HepG2 (cell line): ENCODE results near the gene TEX22. TPM values are rescaled to one million over a fixed set of nuclear protein-coding genes. Genes with fewer than 3 reads are reported as not detected.

ENCODE experiments used
- ATAC-seq: fragments of 200-7000 bp; cut with Tn5 transposase; 3 replicates; pipeline ENCODE4 v1.9.1; 2020; ENCODE audit warnings: mild to moderate bottlenecking, moderate library complexity
- BruUV-seq: library from RNA; stranded (reverse); fragments of 400-500 nt; replicated peaks from 2 replicates; lab custom pipeline; 2021; lab: Mats Ljungman, UMichigan
- CTCF ChIA-PET: fragments of 300-600 bp; formaldehyde crosslinking; extraction: SDS; loops from one replicate; lab custom pipeline; 2021; ENCODE audit warnings: low total read pairs, inconsistent platforms, low intra/inter-chr PET ratio; lab: Yijun Ruan, JAX
- POLR2A ChIA-PET: fragments of 350-600 bp; sonication (Branson Sonifier 250); formaldehyde crosslinking; loops from one replicate; lab custom pipeline; 2020; ENCODE audit warnings: antibody characterized with exemption, inconsistent platforms; lab: Yijun Ruan, JAX
- DNase-seq: peaks from one replicate; pipeline ENCODE4 v3.0.0-alpha.2; 2015; ENCODE audit warnings: low spot score
- FAIRE-seq: peaks from 3 replicates; lab custom pipeline; 2011; peaks lifted over from hg19 to GRCh38; lab: Jason Lieb, UNC
- H2AFZ ChIP-seq: one replicate; pipeline ENCODE4 v1.6.1; 2011; ENCODE audit warnings: low read length, inconsistent platforms
- H3K27ac ChIP-seq: fragments of 300-600 bp; 3 replicates; pipeline ENCODE4 v1.8.0; 2011; ENCODE audit warnings: mixed run types, mild to moderate bottlenecking, mixed read lengths, low read length, inconsistent platforms; ENCODE audit not compliant: insufficient read depth; ENCODE audit errors: extremely low read length
- H3K27me3 ChIP-seq, 2 experiments: fragments of 200-600 bp in 1 of 2; 2 replicates in 1 of 2; 3 replicates in 1 of 2; pipeline versions ENCODE4 v1.6.0 to v1.8.0; 2011; ENCODE audit warnings: low read length in 2 of 2, mild to moderate bottlenecking in 2 of 2, moderate library complexity in 2 of 2, inconsistent platforms in 1 of 2; ENCODE audit not compliant: insufficient read depth in 2 of 2, control insufficient read depth in 1 of 2
- H3K36me3 ChIP-seq, 2 experiments: fragments of 200-600 bp in 1 of 2; replicated peaks in 1 of 2; 2 replicates in 1 of 2; 3 replicates in 1 of 2; pipeline versions ENCODE4 v1.5.1 to v1.8.0; 2011; ENCODE audit warnings: low read length in 2 of 2, inconsistent platforms in 1 of 2; ENCODE audit not compliant: insufficient read depth in 2 of 2, control insufficient read depth in 1 of 2
- H3K4me1 ChIP-seq: 2 replicates; pipeline ENCODE4 v1.5.1; 2012; ENCODE audit warnings: low read length, inconsistent platforms; ENCODE audit not compliant: insufficient read depth
- H3K4me2 ChIP-seq: 2 replicates; pipeline ENCODE4 v1.6.0; 2011; ENCODE audit warnings: low read depth, low read length, inconsistent platforms
- H3K4me3 ChIP-seq, 3 experiments: fragments of 200-600 bp in 1 of 3; sonication (generic), shearing (Covaris generic) in 1 of 3; replicated peaks in 1 of 3; 2 replicates each; pipeline ENCODE4 v1.5.1; 2011 to 2016; ENCODE audit warnings: low read length in 3 of 3, inconsistent platforms in 2 of 3, low read depth in 2 of 3, mild to moderate bottlenecking in 2 of 3, control low read depth in 1 of 3, mixed read lengths in 1 of 3; ENCODE audit not compliant: insufficient read depth in 1 of 3
- H3K79me2 ChIP-seq: one replicate; pipeline ENCODE4 v1.6.1; 2011; ENCODE audit warnings: low read length, inconsistent platforms; ENCODE audit not compliant: insufficient read depth
- H3K9ac ChIP-seq: 2 replicates; pipeline ENCODE4 v1.6.0; 2011; ENCODE audit warnings: mild to moderate bottlenecking, low read depth, low read length, inconsistent platforms; ENCODE audit not compliant: insufficient read depth
- H3K9me3 ChIP-seq: 2 replicates; pipeline ENCODE4 v1.5.1; 2012; ENCODE audit warnings: mild to moderate bottlenecking, low read length
- H4K20me1 ChIP-seq: 2 replicates; pipeline ENCODE4 v1.6.0; 2011; ENCODE audit warnings: inconsistent platforms, mild to moderate bottlenecking, low read length, moderate library complexity; ENCODE audit not compliant: insufficient read depth
- AFF4 ChIP-seq: sonication (generic); formaldehyde crosslinking; IDR thresholded peaks from 2 replicates; pipeline ENCODE4 v1.4.0; 2020; ENCODE audit warnings: missing genetic modification reagents
- EEA1 ChIP-seq: sonication (generic); formaldehyde crosslinking; IDR thresholded peaks from 2 replicates; pipeline ENCODE4 v1.5.1; 2020; ENCODE audit warnings: mild to moderate bottlenecking, missing genetic modification reagents, borderline replicate concordance
- HCFC1 ChIP-seq: fragments of 150-350 bp; IDR thresholded peaks from 2 replicates; pipeline ENCODE4 v1.6.1; 2014; ENCODE audit warnings: low read depth, low read length
- JDP2 ChIP-seq: sonication (generic); formaldehyde crosslinking; IDR thresholded peaks from 2 replicates; pipeline ENCODE4 v1.8.1; 2022; ENCODE audit warnings: missing genetic modification reagents, borderline replicate concordance
- MXD4 ChIP-seq: IDR thresholded peaks from 2 replicates; pipeline ENCODE4 v1.6.1; 2016; ENCODE audit warnings: mild to moderate bottlenecking, missing biosample characterization, missing genetic modification reagents
- NFRKB ChIP-seq: fragments of 450-650 bp; IDR thresholded peaks from 2 replicates; pipeline ENCODE4 v1.6.1; 2017
- NR2F1 ChIP-seq, 2 experiments: fragments of 450-650 bp in 1 of 2; formaldehyde crosslinking in 1 of 2; IDR thresholded peaks; 2 replicates each; pipeline versions ENCODE4 v1.5.0 to v1.6.1; 2016 to 2020; ENCODE audit warnings: mild to moderate bottlenecking in 1 of 2, missing compliant biosample characterization in 1 of 2, missing genetic modification reagents in 1 of 2, moderate library complexity in 1 of 2
- ONECUT2 ChIP-seq: sonication (generic); formaldehyde crosslinking; IDR thresholded peaks from 2 replicates; pipeline ENCODE4 v1.4.0; 2020; ENCODE audit warnings: missing genetic modification reagents
- PHB2 ChIP-seq: fragments of 450-650 bp; IDR thresholded peaks from 2 replicates; pipeline ENCODE4 v1.6.1; 2018; ENCODE audit not compliant: partially characterized antibody
- PHF21A ChIP-seq: sonication (generic); formaldehyde crosslinking; IDR thresholded peaks from 2 replicates; pipeline ENCODE4 v1.5.0; 2020; ENCODE audit warnings: mild to moderate bottlenecking, missing genetic modification reagents
- PPARG ChIP-seq: conservative IDR thresholded peaks from 2 replicates; pipeline ENCODE4 v1.6.1; 2016; ENCODE audit warnings: missing biosample characterization, missing genetic modification reagents
- THAP11 ChIP-seq: IDR thresholded peaks from 2 replicates; pipeline ENCODE4 v1.6.1; 2016; ENCODE audit warnings: missing biosample characterization, missing genetic modification reagents
- XRCC5 ChIP-seq: fragments of 200-400 bp; formaldehyde crosslinking; optimal IDR thresholded peaks from 2 replicates; pipeline ENCODE3; 2017; ENCODE audit warnings: mild to moderate bottlenecking, low read length
- ZNF205 ChIP-seq: IDR thresholded peaks from 2 replicates; pipeline ENCODE4 v1.6.1; 2018; ENCODE audit warnings: missing biosample characterization, missing genetic modification reagents
- ZNF747 ChIP-seq: sonication (generic); formaldehyde crosslinking; IDR thresholded peaks from 2 replicates; pipeline ENCODE4 v1.8.1; 2023; ENCODE audit warnings: missing genetic modification reagents, mild to moderate bottlenecking, borderline replicate concordance
- ZNF841 ChIP-seq: sonication (generic); formaldehyde crosslinking; IDR thresholded peaks from 2 replicates; pipeline ENCODE4 v1.8.1; 2023; ENCODE audit warnings: missing genetic modification reagents, borderline replicate concordance
- WGBS: methylation state at CpG from one replicate; pipeline ENCODE4 v1.1.6; 2017; ENCODE audit warnings: low lambda C conversion rate; 5-methylcytosine and 5-hydroxymethylcytosine counted together
- in situ Hi-C: cut with HindIII; loops from 2 replicates; pipeline ENCODE4 v1.10.0; 2017; ENCODE audit warnings: low pct_unique_long_range_greater_than_20kb; ENCODE audit not compliant: extremely low pct_ligation_motif_present
- intact Hi-C: fragments of 100-400 bp; cut with micrococcal nuclease; formaldehyde crosslinking; loops from one replicate; pipeline ENCODE4 v1.10.0; 2022; ENCODE audit not compliant: unreplicated experiment
- polyA plus RNA-seq, 8 experiments: library from polyadenylated mRNA; depleted of rRNA in 3 of 8; stranded (reverse) in 7 of 8; unstranded in 1 of 8; fragments of >200 nt; fragmentation: Illumina TruSeq in 4 of 8; extraction: Trizol in 4 of 8; gene quantifications; 2 replicates each; pipeline versions ENCODE4 v1.2.1 to v1.2.3, GENCODE V29; 2011 to 2016; ENCODE audit warnings: low read depth in 4 of 8, missing spikeins in 1 of 8, mixed read lengths in 1 of 8; ENCODE audit not compliant: insufficient read depth in 1 of 8
- total RNA-seq, 5 experiments: library from RNA; depleted of rRNA; stranded (reverse); fragments of >200 nt; fragmentation: Illumina TruSeq; extraction: Trizol; gene quantifications; 2 replicates each; pipeline ENCODE4 v1.2.3, GENCODE V29; 2016; ENCODE audit warnings: low read depth in 1 of 5
- TF ChIP-seq, protein P1 (sequence below): fragments of 450-650 bp; IDR thresholded peaks from 2 replicates; pipeline ENCODE4 v1.6.1; 2017
- TF ChIP-seq, protein P2 (sequence below): sonication (generic); formaldehyde crosslinking; IDR thresholded peaks from 2 replicates; pipeline ENCODE4 v1.4.0; 2020; ENCODE audit warnings: low read depth, mild to moderate bottlenecking, missing genetic modification reagents
- TF ChIP-seq, protein P3 (sequence below): sonication (generic); formaldehyde crosslinking; IDR thresholded peaks from 2 replicates; pipeline ENCODE4 v1.5.0; 2020; ENCODE audit warnings: mild to moderate bottlenecking, low read depth, missing genetic modification reagents, borderline replicate concordance

TEX22 gene
- total and polyA plus RNA-seq, 2 of the 13 experiments (the other 11 are each of a cell fraction or from before 2014, with no cell fraction given) = 0.07 to 0.27 TPM

GRCh38 chr14:105388110-105388951, 10.0 kb upstream of the TEX22 start:
- no TSS peak for BruUV-seq
- no peak overlapping the region for H2AFZ ChIP-seq
- TF ChIP-seq JDP2 (CRISPR knock-in tag) (no peak), EEA1 (CRISPR knock-in tag) (no peak), MXD4 (CRISPR knock-in tag) (no peak), NFRKB (no peak), PPARG (no peak), ZNF747 (CRISPR knock-in tag) (no peak), AFF4 (CRISPR knock-in tag) (no peak), ZNF841 (CRISPR knock-in tag) (no peak), NR2F1 (CRISPR knock-in tag; IDR thresholded peaks at IDR 0.05) (no peak), ONECUT2 (CRISPR knock-in tag) (no peak), PHB2 (no peak), ZNF205 (no peak), PHF21A (CRISPR knock-in tag) (no peak), HCFC1 (no peak), THAP11 (CRISPR knock-in tag) (no peak), XRCC5 (no peak)
- TF ChIP-seq, protein P1, sequence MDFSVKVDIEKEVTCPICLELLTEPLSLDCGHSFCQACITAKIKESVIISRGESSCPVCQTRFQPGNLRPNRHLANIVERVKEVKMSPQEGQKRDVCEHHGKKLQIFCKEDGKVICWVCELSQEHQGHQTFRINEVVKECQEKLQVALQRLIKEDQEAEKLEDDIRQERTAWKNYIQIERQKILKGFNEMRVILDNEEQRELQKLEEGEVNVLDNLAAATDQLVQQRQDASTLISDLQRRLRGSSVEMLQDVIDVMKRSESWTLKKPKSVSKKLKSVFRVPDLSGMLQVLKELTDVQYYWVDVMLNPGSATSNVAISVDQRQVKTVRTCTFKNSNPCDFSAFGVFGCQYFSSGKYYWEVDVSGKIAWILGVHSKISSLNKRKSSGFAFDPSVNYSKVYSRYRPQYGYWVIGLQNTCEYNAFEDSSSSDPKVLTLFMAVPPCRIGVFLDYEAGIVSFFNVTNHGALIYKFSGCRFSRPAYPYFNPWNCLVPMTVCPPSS = no peak
- TF ChIP-seq, protein P2, sequence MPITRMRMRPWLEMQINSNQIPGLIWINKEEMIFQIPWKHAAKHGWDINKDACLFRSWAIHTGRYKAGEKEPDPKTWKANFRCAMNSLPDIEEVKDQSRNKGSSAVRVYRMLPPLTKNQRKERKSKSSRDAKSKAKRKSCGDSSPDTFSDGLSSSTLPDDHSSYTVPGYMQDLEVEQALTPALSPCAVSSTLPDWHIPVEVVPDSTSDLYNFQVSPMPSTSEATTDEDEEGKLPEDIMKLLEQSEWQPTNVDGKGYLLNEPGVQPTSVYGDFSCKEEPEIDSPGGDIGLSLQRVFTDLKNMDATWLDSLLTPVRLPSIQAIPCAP = no peak
- TF ChIP-seq, protein P3, sequence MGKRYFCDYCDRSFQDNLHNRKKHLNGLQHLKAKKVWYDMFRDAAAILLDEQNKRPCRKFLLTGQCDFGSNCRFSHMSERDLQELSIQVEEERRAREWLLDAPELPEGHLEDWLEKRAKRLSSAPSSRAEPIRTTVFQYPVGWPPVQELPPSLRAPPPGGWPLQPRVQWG (CRISPR knock-in tag) = no peak
- TF ChIP-seq, all 625 proteins: peak for 0
- Histone ChIP-seq H3K79me2 (no peaks in the 10 kb centered on the region), H4K20me1 (no peaks in the 10 kb centered on the region), H3K9me3 (no peaks in the 10 kb centered on the region), H3K9ac (no peak overlapping the region), H3K27ac (no peak overlapping the region), H3K27me3 (no peaks in the 10 kb centered on the region), H3K4me3 (no peak overlapping the region), H3K36me3 (no peaks in the 10 kb centered on the region), H3K4me2 (no peak overlapping the region), H3K4me1 (no peaks in the 10 kb centered on the region)
- in situ Hi-C loops (no loop called here), intact Hi-C loops (no loop called here)
- no peak for FAIRE-seq
- WGBS = 92% methylated on average over 15 of the region's 25 CpGs
- POLR2A ChIA-PET = no interaction called here
- DNase-seq = no peak
- CTCF ChIA-PET = no interaction called here
- ATAC-seq = no peak
